ENCODE data around the gene ASB2. TPM values are rescaled to one million over a fixed set of nuclear protein-coding genes. Genes with fewer than 3 reads are reported as not detected.

ASB2 gene
- total RNA-seq, 2 donors from 2014 or later: 0.11 TPM; not detected in 1

- 81 to 86% methylated on average over 5 to 10 of the region's 10 CpGs for WGBS, 2 experiments (ENCODE audit: insufficient coverage in 1 of 2, insufficient read length in 1 of 2)
- Histone ChIP-seq H3K27me3 (ENCODE audit: control insufficient read depth, insufficient read depth, low read length, poor library complexity, severe bottlenecking) (no peaks in the 10 kb centered on the region), H3K36me3 (ENCODE audit: control insufficient read depth, insufficient read depth, low read length) (no peaks in the 10 kb centered on the region), H3K9ac (ENCODE audit: extremely low read depth, low read length, poor library complexity, severe bottlenecking) (no peak overlapping the region), H3K27ac (ENCODE audit: low read depth, low read length) (no peak overlapping the region), H3K4me3 (ENCODE audit: low read length) (no peak overlapping the region), H3K4me1 (ENCODE audit: control insufficient read depth, insufficient read depth, low read length) (peaks cover 8% of the 10 kb centered on the region), H3K9me3 (ENCODE audit: control insufficient read depth, low read length) (no peaks in the 10 kb centered on the region)
- peaks cover 3% of the 10 kb centered on the region for H3K27me3 Mint-ChIP-seq (ENCODE audit: insufficient read depth)
- no peak overlapping the region for H3K4me3 Mint-ChIP-seq
- no peak for DNase-seq
- H3K27ac Mint-ChIP-seq: no peak overlapping the region
- peaks cover 17% of the 10 kb centered on the region for H3K4me1 Mint-ChIP-seq
- H3K9me3 Mint-ChIP-seq: no peaks in the 10 kb centered on the region
- no peaks in the 10 kb centered on the region for H3K36me3 Mint-ChIP-seq (ENCODE audit: low read depth)
- TF ChIP-seq CTCF (conservative IDR thresholded peaks at IDR 0.05): no peak
These were observed 46.4 kb upstream of the ASB2 start for GRCh38 chr14:94022532-94023411.

GRCh38 chr14:94021416-94022157 lies 45.2 kb upstream of the ASB2 start:
- 75 to 79% methylated on average over 6 to 10 of the region's 10 CpGs for WGBS, 2 experiments (ENCODE audit: insufficient coverage in 1 of 2, insufficient read length in 1 of 2)
- no peak for DNase-seq
- Histone ChIP-seq H3K27me3 (ENCODE audit: control insufficient read depth, insufficient read depth, low read length, poor library complexity, severe bottlenecking) (no peaks in the 10 kb centered on the region), H3K9ac (ENCODE audit: extremely low read depth, low read length, poor library complexity, severe bottlenecking) (no peak overlapping the region), H3K36me3 (ENCODE audit: control insufficient read depth, insufficient read depth, low read length) (no peaks in the 10 kb centered on the region), H3K4me3 (ENCODE audit: low read length) (no peak overlapping the region), H3K9me3 (ENCODE audit: control insufficient read depth, low read length) (no peaks in the 10 kb centered on the region), H3K4me1 (ENCODE audit: control insufficient read depth, insufficient read depth, low read length) (peaks cover 8% of the 10 kb centered on the region), H3K27ac (ENCODE audit: low read depth, low read length) (no peak overlapping the region)
- no peak for TF ChIP-seq CTCF (conservative IDR thresholded peaks at IDR 0.05)
- Mint-ChIP-seq H3K4me3 (no peak overlapping the region), H3K9me3 (no peaks in the 10 kb centered on the region), H3K27ac (no peak overlapping the region), H3K27me3 (ENCODE audit: insufficient read depth) (peaks cover 9% of the 10 kb centered on the region), H3K36me3 (ENCODE audit: low read depth) (no peaks in the 10 kb centered on the region), H3K4me1 (peaks cover 17% of the 10 kb centered on the region)

- Histone ChIP-seq H3K4me1 (ENCODE audit: control insufficient read depth, insufficient read depth, low read length) (peaks cover 8% of the 10 kb centered on the region), H3K9ac (ENCODE audit: extremely low read depth, low read length, poor library complexity, severe bottlenecking) (no peak overlapping the region), H3K9me3 (ENCODE audit: control insufficient read depth, low read length) (no peaks in the 10 kb centered on the region), H3K36me3 (ENCODE audit: control insufficient read depth, insufficient read depth, low read length) (no peaks in the 10 kb centered on the region), H3K4me3 (ENCODE audit: low read length) (no peak overlapping the region), H3K27ac (ENCODE audit: low read depth, low read length) (no peak overlapping the region), H3K27me3 (ENCODE audit: control insufficient read depth, insufficient read depth, low read length, poor library complexity, severe bottlenecking) (peaks cover 4% of the 10 kb centered on the region)
- no peak for DNase-seq
- H3K4me1 Mint-ChIP-seq: peaks cover 17% of the 10 kb centered on the region
- WGBS, 2 experiments (ENCODE audit: insufficient coverage in 1 of 2, insufficient read length in 1 of 2): 88% methylated on average over 2 of the region's 2 CpGs; no CpG with 5 or more reads in 1 of the 2 experiments
- no peak overlapping the region for H3K4me3 Mint-ChIP-seq
- H3K27me3 Mint-ChIP-seq (ENCODE audit: insufficient read depth): peaks cover 11% of the 10 kb centered on the region
- H3K36me3 Mint-ChIP-seq (ENCODE audit: low read depth): no peaks in the 10 kb centered on the region
- no peak overlapping the region for H3K27ac Mint-ChIP-seq
- no peaks in the 10 kb centered on the region for H3K9me3 Mint-ChIP-seq
- no peak for TF ChIP-seq CTCF (conservative IDR thresholded peaks at IDR 0.05)
These were observed 44.6 kb upstream of the ASB2 start for GRCh38 chr14:94021001-94021400.
